ENCODE results near the gene MAGEB3. TPM values are rescaled to one million over a fixed set of nuclear protein-coding genes. Genes with fewer than 3 reads are reported as not detected.

Gene MAGEB3
- total RNA-seq, 4 donors from 2014 or later = not detected

- TF ChIP-seq POLR2A (IDR thresholded peaks at IDR 0.05) (no peak), CTCF (IDR thresholded peaks at IDR 0.05) (no peak)
- H3K4me3 ChIP-seq (ENCODE audit: low read depth, poor library complexity, severe bottlenecking) = no peak overlapping the region
- intact Hi-C loops (cut with DNase I; ENCODE audit: low total_unique reads) = no loop called here
- WGBS, 2 donors = 79 to 100% methylated on average over 1 of the region's 1 CpG
- no peak for DNase-seq (ENCODE audit: low spot score in 2 of 2)
Measured at GRCh38 chrX:30253257-30253656, 22.8 kb downstream of the MAGEB3 start.

GRCh38 chrX:30259927-30260326 is 29.5 kb downstream of the MAGEB3 start:
- 57 to 69% methylated on average over 2 of the region's 2 CpGs for WGBS, 2 donors

GRCh38 chrX:30261012-30261411 is 30.6 kb downstream of the MAGEB3 start:
- DNase-seq (ENCODE audit: low spot score in 2 of 2) = no peak
- TF ChIP-seq CTCF (IDR thresholded peaks at IDR 0.05) = no peak
- TF ChIP-seq POLR2A (IDR thresholded peaks at IDR 0.05) = no peak
- H3K4me3 ChIP-seq (ENCODE audit: low read depth, poor library complexity, severe bottlenecking) = no peak overlapping the region
- intact Hi-C loops (cut with DNase I; ENCODE audit: low total_unique reads) = no loop called here

More at GRCh38 chrX:30259927-30260326, 29.5 kb downstream of the MAGEB3 start:
- TF ChIP-seq CTCF (IDR thresholded peaks at IDR 0.05) (no peak), POLR2A (IDR thresholded peaks at IDR 0.05) (no peak)
- no peak for DNase-seq (ENCODE audit: low spot score in 2 of 2)
- no peak overlapping the region for H3K4me3 ChIP-seq (ENCODE audit: low read depth, poor library complexity, severe bottlenecking)
- intact Hi-C loops (cut with DNase I; ENCODE audit: low total_unique reads) = no loop called here

GRCh38 chrX:30262763-30263162 is 32.3 kb downstream of the MAGEB3 start:
- 76 to 97% methylated on average over 1 of the region's 1 CpG for WGBS, 2 donors
- TF ChIP-seq POLR2A (IDR thresholded peaks at IDR 0.05) (no peak), CTCF (IDR thresholded peaks at IDR 0.05) (no peak)
- DNase-seq (ENCODE audit: low spot score in 2 of 2) = no peak
- intact Hi-C loops (cut with DNase I; ENCODE audit: low total_unique reads) = no loop called here
- no peak overlapping the region for H3K4me3 ChIP-seq (ENCODE audit: low read depth, poor library complexity, severe bottlenecking)

- intact Hi-C loops (cut with DNase I; ENCODE audit: low total_unique reads) = no loop called here
- H3K4me3 ChIP-seq (ENCODE audit: low read depth, poor library complexity, severe bottlenecking) = no peak overlapping the region
- TF ChIP-seq CTCF (IDR thresholded peaks at IDR 0.05) = no peak
- no peak for DNase-seq (ENCODE audit: low spot score in 2 of 2)
- WGBS, 2 donors = 84 to 89% methylated on average over 3 of the region's 3 CpGs
Measured at GRCh38 chrX:30270639-30271038, 40.2 kb downstream of the MAGEB3 start.

- WGBS, 2 donors = 6 to 7% methylated on average over 1 of the region's 1 CpG
Measured at GRCh38 chrX:30275498-30275897, 45.0 kb downstream of the MAGEB3 start.

More at GRCh38 chrX:30275498-30275897, 45.0 kb downstream of the MAGEB3 start:
- H3K4me3 ChIP-seq (ENCODE audit: low read depth, poor library complexity, severe bottlenecking) = no peak overlapping the region
- intact Hi-C loops (cut with DNase I; ENCODE audit: low total_unique reads) = no loop called here
- no peak for TF ChIP-seq CTCF (IDR thresholded peaks at IDR 0.05)
- no peak for TF ChIP-seq POLR2A (IDR thresholded peaks at IDR 0.05)
- DNase-seq (ENCODE audit: low spot score in 2 of 2) = no peak
